ENCODE measurements around the gene NRXN3.

GRCh38 chr14:79332504-79333197 is 1162.5 kb downstream of the NRXN3 start:
- TF ChIP-seq ZBTB1 (tag by site-specific recombination; IDR thresholded peaks at IDR 0.05), result no peak
- no peak for TF ChIP-seq ZBTB8A (tag by site-specific recombination; IDR thresholded peaks at IDR 0.05)
- TF ChIP-seq CTCF (tag by site-specific recombination; IDR thresholded peaks at IDR 0.05), result no peak
- no peak for TF ChIP-seq KLF16 (tag by site-specific recombination; IDR thresholded peaks at IDR 0.05)
- TF ChIP-seq ZNF248 (tag by site-specific recombination; IDR thresholded peaks at IDR 0.05), result no peak
- TF ChIP-seq ZNF416 (tag by site-specific recombination; IDR thresholded peaks at IDR 0.05), result no peak
- TF ChIP-seq KLF8 (tag by site-specific recombination; IDR thresholded peaks at IDR 0.05), result no peak
- TF ChIP-seq REST (tag by site-specific recombination; IDR thresholded peaks at IDR 0.05), result no peak
- no peak for TF ChIP-seq ZNF362 (tag by site-specific recombination; IDR thresholded peaks at IDR 0.05)
- TF ChIP-seq ZNF624 (tag by site-specific recombination; IDR thresholded peaks at IDR 0.05), result no peak
- TF ChIP-seq ZNF341 (tag by site-specific recombination; IDR thresholded peaks at IDR 0.05; ENCODE audit: low read depth), result no peak
- TF ChIP-seq KLF9 (tag by site-specific recombination; IDR thresholded peaks at IDR 0.05; ENCODE audit: low read depth), result no peak
- no peak for TF ChIP-seq PRDM6 (tag by site-specific recombination; IDR thresholded peaks at IDR 0.05)
